Esophagus muscularis mucosa (tissue), 4 donors: ENCODE measurements around the gene NECTIN1. TPM values are rescaled to one million over a fixed set of nuclear protein-coding genes. Genes with fewer than 3 reads are reported as not detected.

Experiments used
- DNase-seq: peaks from one replicate; pipeline ENCODE4 v3.0.0-alpha.2; 2017; ENCODE audit errors: extremely low spot score
- H3K27ac ChIP-seq, 4 donors: fragments of 200-600 bp; sonication (generic); replicated peaks in 1 of 4; 1 replicate in 3 of 4; 2 replicates in 1 of 4; pipeline ENCODE4 v1.5.1; 2016 to 2019; ENCODE audit warnings: mild to moderate bottlenecking in 1 of 4
- H3K27me3 ChIP-seq, 4 donors: fragments of 200-600 bp; sonication (generic); one replicate each; pipeline versions ENCODE4 v1.5.1 to v1.6.0; 2016 to 2019
- H3K36me3 ChIP-seq, 4 donors: fragments of 200-600 bp; sonication (generic); one replicate each; pipeline ENCODE4 v1.5.1; 2016 to 2019
- H3K4me1 ChIP-seq, 4 donors: fragments of 200-600 bp; sonication (generic); one replicate each; pipeline ENCODE4 v1.5.1; 2016 to 2019
- H3K4me3 ChIP-seq, 4 donors: fragments of 200-600 bp; sonication (generic); 1 replicate in 2 of 4; 2 replicates in 2 of 4; pipeline ENCODE4 v1.5.1; 2016 to 2019; ENCODE audit warnings: mild to moderate bottlenecking in 4 of 4, moderate library complexity in 1 of 4
- H3K9me3 ChIP-seq, 4 donors: fragments of 200-600 bp; sonication (generic); 1 replicate in 3 of 4; 2 replicates in 1 of 4; pipeline ENCODE4 v1.5.1; 2016 to 2019
- CTCF ChIP-seq, 3 experiments: fragments of 200-600 bp in 2 of 3; fragments of 450-650 bp in 1 of 3; sonication (generic) in 2 of 3; IDR thresholded peaks; one replicate each; pipeline ENCODE4 v1.5.1; 2017 to 2019; ENCODE audit warnings: antibody characterized with exemption in 3 of 3, mild to moderate bottlenecking in 2 of 3, moderate library complexity in 1 of 3
- EP300 ChIP-seq: sonication (generic); formaldehyde crosslinking; IDR thresholded peaks from one replicate; pipeline ENCODE4 v1.6.1; 2017; ENCODE audit warnings: antibody characterized with exemption
- POLR2A ChIP-seq: fragments of 450-650 bp; IDR thresholded peaks from one replicate; pipeline ENCODE4 v1.6.1; 2017; ENCODE audit warnings: antibody characterized with exemption, moderate library complexity, mild to moderate bottlenecking, low read depth
- POLR2AphosphoS5 ChIP-seq, 2 donors: sonication (generic); formaldehyde crosslinking; IDR thresholded peaks; one replicate each; pipeline ENCODE4 v1.6.1; 2017; ENCODE audit warnings: antibody characterized with exemption in 2 of 2
- WGBS: methylation state at CpG from one replicate; pipeline ENCODE4 v1.1.5; 2018; 5-methylcytosine and 5-hydroxymethylcytosine counted together
- intact Hi-C: fragments of 100-400 bp; cut with DNase I; formaldehyde crosslinking; loops from one replicate; pipeline ENCODE4 v1.15.1; 2023
- total RNA-seq, 4 donors: library from RNA; depleted of rRNA; stranded (reverse); fragments of >200 nt; gene quantifications; one replicate each; pipeline versions ENCODE4 v1.1.0 to v1.2.1, GENCODE V29; 2016

NECTIN1 gene
- total RNA-seq, 4 donors from 2014 or later: 1.7 to 4.0 (median 2.5) TPM

- Histone ChIP-seq H3K4me1 (no peaks in the 10 kb centered on the region), H3K9me3 (no peaks in the 10 kb centered on the region), H3K27ac (no peak overlapping the region), H3K4me3 (no peak overlapping the region), H3K36me3 (no peaks in the 10 kb centered on the region), H3K27me3 (peaks cover 0 to 65% (median 0%) of the 10 kb centered on the region in 4 donors)
- TF ChIP-seq POLR2AphosphoS5 (IDR thresholded peaks at IDR 0.05): no peak
- TF ChIP-seq CTCF (IDR thresholded peaks at IDR 0.05): no peak
- TF ChIP-seq EP300: no peak
- no peak for TF ChIP-seq POLR2A
- no peak for DNase-seq
- WGBS: 49% methylated on average over 3 of the region's 3 CpGs
- intact Hi-C loops: no loop called here
Observed at GRCh38 chr11:119752946-119753345, 23.9 kb upstream of the NECTIN1 start.

GRCh38 chr11:119752345-119752871 lies 23.4 kb upstream of the NECTIN1 start:
- 88% methylated on average over 5 of the region's 5 CpGs for WGBS
- Histone ChIP-seq H3K4me1 (no peaks in the 10 kb centered on the region), H3K27me3 (peaks cover 0 to 62% (median 0%) of the 10 kb centered on the region in 4 donors), H3K27ac (no peak overlapping the region), H3K9me3 (no peaks in the 10 kb centered on the region), H3K36me3 (no peaks in the 10 kb centered on the region), H3K4me3 (no peak overlapping the region)
- DNase-seq: no peak
- intact Hi-C loops: no loop called here
- no peak for TF ChIP-seq POLR2A
- TF ChIP-seq EP300: no peak
- TF ChIP-seq POLR2AphosphoS5 (IDR thresholded peaks at IDR 0.05): no peak
- no peak for TF ChIP-seq CTCF (IDR thresholded peaks at IDR 0.05)

GRCh38 chr11:119750056-119750455 lies 21.1 kb upstream of the NECTIN1 start:
- no peak overlapping the region for H3K27ac ChIP-seq
- peaks cover 0 to 64% (median 0%) of the 10 kb centered on the region in 4 donors for H3K27me3 ChIP-seq
- H3K9me3 ChIP-seq: no peaks in the 10 kb centered on the region
- no peaks in the 10 kb centered on the region for H3K36me3 ChIP-seq
- WGBS: 76% methylated on average over 8 of the region's 8 CpGs
- H3K4me1 ChIP-seq: no peaks in the 10 kb centered on the region
- H3K4me3 ChIP-seq: no peak overlapping the region
- TF ChIP-seq EP300: no peak
- no peak for TF ChIP-seq CTCF (IDR thresholded peaks at IDR 0.05)
- no peak for TF ChIP-seq POLR2AphosphoS5 (IDR thresholded peaks at IDR 0.05)
- TF ChIP-seq POLR2A: no peak
- intact Hi-C loops: no loop called here
- no peak for DNase-seq

- Histone ChIP-seq H3K4me3 (no peak overlapping the region), H3K4me1 (no peaks in the 10 kb centered on the region), H3K27me3 (peaks cover 0 to 57% (median 0%) of the 10 kb centered on the region in 4 donors), H3K36me3 (no peaks in the 10 kb centered on the region), H3K27ac (no peak overlapping the region), H3K9me3 (no peaks in the 10 kb centered on the region)
- 79% methylated on average over 8 of the region's 9 CpGs for WGBS
- DNase-seq: no peak
- no peak for TF ChIP-seq POLR2A
- no peak for TF ChIP-seq EP300
- TF ChIP-seq POLR2AphosphoS5 (IDR thresholded peaks at IDR 0.05): no peak
- no peak for TF ChIP-seq CTCF (IDR thresholded peaks at IDR 0.05)
- intact Hi-C loops: no loop called here
Observed at GRCh38 chr11:119749006-119749565, 20.1 kb upstream of the NECTIN1 start.
